ENCODE results near the gene KLF3.

DNA sequence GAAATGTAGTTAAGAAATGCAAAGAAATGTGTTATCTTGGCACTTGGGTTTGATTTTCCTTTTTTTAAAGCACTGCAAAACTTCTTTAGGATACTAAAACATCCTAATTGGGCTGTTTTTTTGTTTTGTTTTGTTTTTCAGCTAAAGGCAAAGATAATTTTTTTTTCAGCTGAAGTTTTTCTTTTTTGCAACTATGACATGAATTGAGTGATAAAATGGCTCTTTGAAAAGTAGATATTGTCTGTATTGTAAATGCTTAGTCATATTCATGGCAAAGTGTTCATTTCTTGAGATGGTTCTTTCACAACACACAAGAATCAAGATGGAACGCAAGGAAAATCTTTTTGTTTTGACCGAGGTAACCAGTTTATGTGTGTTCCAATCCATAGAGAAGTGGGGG lies 35.1 kb downstream of the KLF3 start:
- TF ChIP-seq, protein P1, sequence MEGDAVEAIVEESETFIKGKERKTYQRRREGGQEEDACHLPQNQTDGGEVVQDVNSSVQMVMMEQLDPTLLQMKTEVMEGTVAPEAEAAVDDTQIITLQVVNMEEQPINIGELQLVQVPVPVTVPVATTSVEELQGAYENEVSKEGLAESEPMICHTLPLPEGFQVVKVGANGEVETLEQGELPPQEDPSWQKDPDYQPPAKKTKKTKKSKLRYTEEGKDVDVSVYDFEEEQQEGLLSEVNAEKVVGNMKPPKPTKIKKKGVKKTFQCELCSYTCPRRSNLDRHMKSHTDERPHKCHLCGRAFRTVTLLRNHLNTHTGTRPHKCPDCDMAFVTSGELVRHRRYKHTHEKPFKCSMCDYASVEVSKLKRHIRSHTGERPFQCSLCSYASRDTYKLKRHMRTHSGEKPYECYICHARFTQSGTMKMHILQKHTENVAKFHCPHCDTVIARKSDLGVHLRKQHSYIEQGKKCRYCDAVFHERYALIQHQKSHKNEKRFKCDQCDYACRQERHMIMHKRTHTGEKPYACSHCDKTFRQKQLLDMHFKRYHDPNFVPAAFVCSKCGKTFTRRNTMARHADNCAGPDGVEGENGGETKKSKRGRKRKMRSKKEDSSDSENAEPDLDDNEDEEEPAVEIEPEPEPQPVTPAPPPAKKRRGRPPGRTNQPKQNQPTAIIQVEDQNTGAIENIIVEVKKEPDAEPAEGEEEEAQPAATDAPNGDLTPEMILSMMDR (conservative IDR thresholded peaks at IDR 0.05; ENCODE audit: low read depth, low read length), result no peak
- no peak for TF ChIP-seq EZH2 (IDR thresholded peaks at IDR 0.05; ENCODE audit: low read length, unreplicated experiment)
- TF ChIP-seq EZH2phosphoT487 (IDR thresholded peaks at IDR 0.05; ENCODE audit: borderline replicate concordance, low read length), result no peak
